ENCODE results near the gene PDZD4.

Gene PDZD4

DNA sequence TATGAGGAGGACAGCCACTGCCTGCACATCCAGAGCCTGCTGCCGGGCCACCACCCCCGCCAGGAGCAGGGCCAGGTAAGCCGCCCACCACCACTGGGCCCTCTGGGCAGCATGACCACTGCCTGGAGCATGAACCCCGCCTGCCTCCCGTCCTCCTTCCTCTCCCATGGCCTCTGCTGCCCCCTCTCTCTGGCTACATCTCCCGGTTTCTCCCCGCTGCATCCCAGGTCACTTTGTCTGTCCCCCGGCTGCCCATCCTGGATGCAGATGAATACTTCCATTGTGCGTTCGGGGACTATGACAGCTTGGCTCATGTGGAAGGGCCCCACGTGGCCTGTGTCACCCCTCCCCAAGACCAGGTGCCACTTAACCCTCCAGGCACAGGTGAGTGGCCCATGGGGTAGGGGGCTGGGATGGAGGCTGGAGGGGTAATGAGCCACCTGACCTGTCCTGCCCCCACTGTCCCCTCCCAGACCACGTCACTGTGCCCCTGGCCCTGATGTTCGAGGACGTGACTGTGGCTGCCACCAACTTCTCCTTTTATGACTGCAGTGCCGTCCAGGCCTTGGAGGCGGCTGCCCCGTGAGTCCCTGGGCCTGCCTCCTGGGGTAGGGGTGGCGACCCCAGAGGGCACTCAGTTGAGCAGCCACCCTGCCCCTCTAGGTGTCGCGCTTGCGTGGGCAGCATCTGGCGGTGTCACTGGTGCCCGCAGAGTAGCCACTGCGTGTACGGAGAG, 60.3 kb downstream of the PDZD4 start:
- no peak for TF ChIP-seq CTCF (IDR thresholded peaks at IDR 0.05; ENCODE audit: control insufficient read depth, insufficient read depth, low read depth, low read length, missing control alignments)

DNA sequence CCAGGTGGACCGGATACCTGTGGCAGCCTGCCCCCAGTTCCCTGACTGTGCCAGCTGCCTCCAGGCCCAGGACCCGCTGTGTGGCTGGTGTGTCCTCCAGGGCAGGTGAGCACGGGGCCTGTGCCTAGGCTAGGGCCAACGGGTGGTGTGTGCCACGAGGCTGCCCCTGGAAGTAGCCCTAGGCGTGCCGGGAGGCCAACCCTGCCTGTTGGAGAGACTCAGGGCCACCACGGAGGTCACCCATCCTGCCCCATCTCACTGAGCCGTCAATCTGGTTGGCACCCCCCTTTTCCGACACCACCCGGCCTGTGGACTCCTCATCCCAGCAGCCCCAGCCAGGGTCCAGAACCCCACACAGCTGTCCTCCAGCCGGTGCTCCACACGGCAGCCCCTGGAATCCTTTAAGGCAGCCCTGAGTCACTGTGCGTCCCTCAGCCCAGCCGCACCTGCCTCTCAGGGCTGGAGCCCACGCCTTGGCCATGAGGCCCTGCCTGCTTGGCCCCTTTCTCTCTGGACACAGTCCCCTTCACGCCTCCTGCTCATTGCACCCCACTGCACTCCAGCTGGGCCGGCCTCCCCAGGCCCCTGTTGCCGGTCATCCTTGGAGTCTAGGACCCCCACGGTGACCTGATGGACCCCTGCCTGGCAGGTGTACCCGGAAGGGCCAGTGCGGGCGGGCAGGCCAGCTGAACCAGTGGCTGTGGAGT, 61.0 kb downstream of the PDZD4 start:
- no peak overlapping the region for H3K4me3 ChIP-seq (ENCODE audit: control insufficient read depth, low read depth, low read length)
- TF ChIP-seq CTCF (IDR thresholded peaks at IDR 0.05; ENCODE audit: control insufficient read depth, insufficient read depth, low read depth, low read length, missing control alignments): no peak
- no peak for DNase-seq (ENCODE audit: low read depth)

More for the DNA sequence above, 60.3 kb downstream of the PDZD4 start:
- DNase-seq (ENCODE audit: low read depth): no peak
- no peak overlapping the region for H3K4me3 ChIP-seq (ENCODE audit: control insufficient read depth, low read depth, low read length)

DNA sequence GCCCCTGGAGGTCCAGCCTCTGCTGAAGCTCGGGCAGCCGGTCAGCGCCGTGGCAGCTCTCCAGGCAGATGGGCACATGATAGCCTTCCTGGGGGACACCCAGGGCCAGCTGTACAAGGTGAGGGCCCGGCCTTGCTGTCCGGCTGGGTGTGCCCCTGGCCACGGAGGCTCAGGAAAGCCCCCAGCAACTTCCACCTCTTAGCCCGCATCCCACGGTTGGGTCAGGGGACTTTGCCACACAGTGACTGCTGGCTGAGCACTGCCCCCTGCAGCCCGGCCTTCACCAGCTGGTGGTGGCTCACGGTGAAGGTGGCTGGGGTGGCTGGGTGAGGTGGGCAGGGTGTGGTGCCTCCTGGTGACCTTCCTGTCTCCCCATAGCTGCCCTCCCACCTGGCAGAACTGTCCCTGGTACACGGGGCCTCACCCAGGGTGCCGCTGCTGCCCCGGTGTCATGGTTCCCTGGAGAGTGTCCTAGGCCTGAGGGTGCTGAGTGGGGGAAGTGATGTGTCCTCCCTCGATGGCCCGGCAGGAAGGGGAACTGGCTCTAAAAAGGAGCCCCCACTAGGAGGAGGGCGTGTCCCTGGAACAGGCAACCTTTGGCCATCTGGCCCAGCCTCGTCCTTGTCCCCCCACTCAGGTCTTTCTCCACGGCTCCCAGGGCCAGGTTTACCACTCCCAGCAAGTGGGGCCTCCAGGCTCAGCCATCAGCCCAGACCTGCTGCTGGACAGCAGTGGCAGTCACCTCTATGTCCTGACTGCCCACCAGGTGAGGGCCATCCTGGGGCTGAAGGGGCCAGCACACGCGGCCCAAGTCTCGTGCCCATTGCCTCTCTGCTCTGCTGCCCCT, 61.8 kb downstream of the PDZD4 start:
- DNase-seq (ENCODE audit: low read depth): no peak
- no peak overlapping the region for H3K4me3 ChIP-seq (ENCODE audit: control insufficient read depth, low read depth, low read length)
- no peak for TF ChIP-seq CTCF (IDR thresholded peaks at IDR 0.05; ENCODE audit: control insufficient read depth, insufficient read depth, low read depth, low read length, missing control alignments)

- no peak overlapping the region for H3K4me3 ChIP-seq (ENCODE audit: control insufficient read depth, low read depth, low read length)
- no peak for DNase-seq (ENCODE audit: low read depth)
- TF ChIP-seq CTCF (IDR thresholded peaks at IDR 0.05; ENCODE audit: control insufficient read depth, insufficient read depth, low read depth, low read length, missing control alignments): no peak
These were observed 62.7 kb downstream of the PDZD4 start for GRCh38 chrX:153767674-153768055.

DNA sequence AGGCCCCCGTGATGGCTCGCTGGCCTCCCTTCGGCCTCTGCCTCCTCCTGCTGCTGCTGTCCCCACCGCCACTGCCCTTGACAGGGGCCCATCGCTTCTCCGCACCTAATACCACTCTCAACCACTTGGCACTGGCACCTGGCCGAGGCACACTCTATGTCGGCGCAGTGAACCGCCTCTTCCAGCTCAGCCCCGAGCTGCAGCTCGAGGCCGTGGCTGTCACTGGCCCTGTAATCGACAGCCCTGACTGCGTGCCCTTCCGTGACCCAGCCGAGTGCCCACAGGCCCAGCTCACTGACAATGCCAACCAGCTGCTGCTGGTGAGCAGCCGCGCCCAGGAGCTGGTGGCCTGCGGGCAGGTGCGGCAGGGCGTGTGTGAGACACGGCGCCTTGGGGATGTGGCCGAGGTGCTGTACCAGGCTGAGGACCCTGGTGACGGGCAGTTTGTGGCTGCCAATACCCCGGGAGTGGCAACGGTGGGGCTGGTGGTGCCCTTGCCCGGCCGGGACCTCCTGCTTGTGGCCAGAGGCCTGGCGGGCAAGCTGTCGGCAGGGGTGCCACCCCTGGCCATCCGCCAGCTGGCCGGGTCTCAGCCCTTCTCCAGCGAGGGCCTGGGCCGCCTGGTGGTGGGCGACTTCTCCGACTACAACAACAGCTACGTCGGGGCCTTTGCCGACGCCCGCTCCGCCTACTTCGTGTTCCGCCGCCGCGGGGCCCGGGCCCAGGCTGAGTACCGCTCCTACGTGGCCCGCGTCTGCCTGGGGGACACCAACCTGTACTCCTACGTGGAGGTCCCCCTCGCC, 63.3 kb downstream of the PDZD4 start:
- no peak overlapping the region; the same call in 1 of the 2 replicates for H3K4me3 ChIP-seq (ENCODE audit: control insufficient read depth, low read depth, low read length)
- no peak for DNase-seq (ENCODE audit: low read depth)
- no peak for TF ChIP-seq CTCF (IDR thresholded peaks at IDR 0.05; ENCODE audit: control insufficient read depth, insufficient read depth, low read depth, low read length, missing control alignments)

Measured in AG09309 (cell line).